HG03378 (cell line): ENCODE measurements around the gene DCP1B.
A peak's percentile ranks its signal among the peaks of the same experiment; 100 is the strongest.

ENCODE experiments used
- ATAC-seq: cut with Tn5 transposase; IDR thresholded peaks from one replicate; pipeline ENCODE4 v1.9.1; 2021; ENCODE audit warnings: mild to moderate bottlenecking, moderate library complexity; ENCODE audit not compliant: unreplicated experiment

Gene DCP1B

DNA sequence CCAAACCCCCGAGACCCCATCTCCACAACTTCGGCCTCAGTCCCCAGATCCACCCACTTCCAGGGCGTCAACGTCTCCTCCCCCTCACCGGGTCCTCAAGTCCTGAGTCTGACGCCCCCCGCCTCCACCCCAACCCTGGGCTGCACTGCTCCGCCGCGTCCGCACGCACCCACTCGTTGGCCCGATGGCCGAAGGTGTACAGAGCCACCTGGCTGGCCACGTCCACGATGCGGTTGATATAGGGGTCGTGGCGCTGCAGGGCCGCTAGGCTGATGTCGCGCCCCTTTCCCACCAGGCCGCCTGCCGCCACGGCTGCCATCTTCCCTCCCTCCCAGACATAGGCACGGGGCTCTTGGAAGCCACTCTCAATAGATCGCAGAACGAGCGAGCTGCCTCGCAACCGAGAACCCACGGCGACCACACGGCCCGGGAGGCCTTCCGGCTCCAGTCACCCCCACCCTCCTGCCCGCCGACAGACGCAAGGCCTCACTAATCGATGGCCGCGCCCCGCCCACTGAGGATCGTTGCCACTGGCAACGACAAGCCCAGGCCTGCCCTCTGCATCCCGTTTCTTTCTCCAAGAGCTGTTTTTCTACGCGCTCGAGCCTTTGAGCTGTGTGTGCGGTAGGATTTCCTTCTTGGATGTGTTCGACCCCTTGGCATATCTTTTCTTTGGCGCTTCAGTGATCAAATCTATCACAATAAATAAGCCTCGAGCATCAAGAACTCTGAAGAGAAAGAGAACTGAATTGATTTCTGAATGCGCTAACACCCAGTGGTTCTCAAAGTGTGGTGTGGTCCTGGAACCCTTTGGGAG, at the start of gene DCP1B:
TSS of gene DCP1B (minus strand) at position 345 of the 817 bp plus-strand sequence. CDS start at position 319, 26 bp downstream.
- peak; percentile 90 for ATAC-seq

DNA sequence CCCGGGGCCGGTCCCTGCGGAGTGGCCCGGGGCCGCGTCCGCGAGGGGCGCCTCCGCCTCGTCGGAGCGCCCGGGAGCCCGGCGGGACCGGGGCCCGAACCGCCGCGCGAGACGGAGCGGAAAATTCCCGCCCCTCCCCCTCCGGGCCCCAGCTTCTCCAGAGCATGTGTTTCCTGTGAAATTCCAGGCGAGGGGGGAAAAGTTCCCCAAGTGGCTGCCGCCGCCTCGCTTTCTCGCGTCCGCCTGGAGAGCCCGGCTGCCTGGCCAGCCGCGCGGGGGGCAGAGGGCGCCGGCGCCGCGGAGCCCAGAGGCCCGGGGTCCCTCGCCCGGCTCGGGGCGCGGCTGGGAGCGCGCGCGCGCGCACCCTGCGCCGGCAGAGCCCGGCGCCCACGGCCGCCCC, 49.4 kb upstream of the DCP1B start:
- no peak for ATAC-seq

- no peak for ATAC-seq
Measured at GRCh38 chr12:2052826-2053678, 48.8 kb upstream of the DCP1B start, which contains the start of gene CACNA1C. Gene CACNA1C (plus strand): TSS chr12:2052987. CDS start chr12:2053563, 576 bp downstream.

GRCh38 chr12:2051700-2052621, 47.7 kb upstream of the DCP1B start:
- ATAC-seq: no peak

DNA sequence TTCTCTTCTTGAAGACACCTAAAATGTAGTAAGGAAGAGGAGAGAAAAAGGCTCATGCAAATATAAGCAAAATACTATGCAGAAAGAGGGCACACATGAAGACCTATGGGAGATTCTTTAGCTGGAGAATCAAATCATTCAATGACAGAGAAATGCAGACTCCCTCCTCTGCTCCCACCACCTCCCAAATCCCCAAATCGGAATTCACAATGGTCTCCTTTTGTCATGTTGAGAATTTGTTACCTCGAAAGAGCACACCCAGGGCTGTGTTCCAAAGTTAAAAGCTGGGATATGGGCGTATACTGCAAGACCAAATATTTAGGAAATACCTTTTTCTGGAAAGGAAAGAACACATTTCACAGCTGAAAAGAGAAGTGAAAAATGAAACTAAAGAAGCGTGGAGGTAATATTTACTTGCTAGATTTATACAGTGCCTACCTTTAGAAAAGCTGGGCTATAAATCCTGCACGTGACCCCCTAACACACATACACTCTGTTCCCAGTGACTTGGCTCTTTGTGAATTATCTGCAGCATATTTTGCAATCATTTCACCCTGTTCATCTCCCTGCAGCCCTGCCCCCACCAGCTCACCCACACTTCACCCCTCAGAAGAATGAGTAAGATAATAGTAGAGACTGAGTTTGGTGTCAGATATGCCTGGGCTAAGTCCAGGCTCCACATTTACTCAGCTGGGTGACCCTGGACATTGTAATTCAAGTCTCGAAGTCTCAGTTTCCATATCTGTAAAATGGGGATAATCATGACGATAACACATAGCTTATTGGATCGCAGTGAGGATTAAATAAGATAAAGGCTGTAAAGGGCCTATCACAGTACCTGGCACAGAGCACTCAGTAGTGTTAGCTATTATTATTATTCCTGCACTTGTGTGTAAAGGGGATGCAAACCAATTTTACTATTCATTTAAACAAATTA, 45.6 kb upstream of the DCP1B start:
- no peak for ATAC-seq

GRCh38 chr12:2047752-2048151, 43.5 kb upstream of the DCP1B start:
- ATAC-seq: no peak

DNA sequence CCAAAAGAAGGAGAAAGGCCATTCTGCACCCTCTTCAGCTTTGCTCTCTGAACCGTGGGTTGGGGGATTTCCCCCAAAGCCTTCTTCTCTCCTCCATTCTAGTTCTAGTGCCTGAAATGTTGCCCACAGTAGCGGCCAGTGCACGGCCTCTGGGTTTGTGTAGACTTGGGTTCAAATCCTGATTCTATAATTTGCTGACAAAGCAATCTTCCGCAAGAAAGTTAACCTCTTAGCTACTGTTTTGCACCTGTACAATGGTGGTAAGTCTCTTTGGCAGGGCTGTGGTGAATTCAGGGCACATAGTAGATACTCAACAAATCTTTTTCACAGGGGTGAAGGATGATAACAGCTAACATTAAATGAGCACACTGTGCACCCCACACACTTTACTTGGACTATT, 42.7 kb upstream of the DCP1B start:
- no peak for ATAC-seq

DNA sequence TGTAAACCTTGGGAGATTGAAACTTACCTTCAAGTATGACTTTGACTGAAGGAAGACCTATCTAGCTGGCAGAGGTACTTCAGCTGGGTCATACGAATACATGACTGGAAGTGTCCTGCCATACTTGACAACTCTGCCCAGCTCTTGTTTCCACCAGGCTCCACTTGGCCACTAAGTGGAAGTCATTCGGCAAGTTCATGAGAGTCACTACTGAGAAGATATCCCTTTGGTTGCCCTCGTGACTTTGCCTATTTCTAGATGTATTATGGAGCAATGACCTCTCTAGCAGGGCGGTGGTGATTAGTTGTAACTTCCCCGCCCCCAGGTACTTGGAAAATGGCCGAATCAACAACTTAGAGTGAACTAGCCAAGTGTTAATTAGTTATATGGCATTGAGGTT, 39.9 kb upstream of the DCP1B start:
- no peak for ATAC-seq

- ATAC-seq: no peak
Measured at GRCh38 chr12:2043054-2043453, 38.8 kb upstream of the DCP1B start.

GRCh38 chr12:2039034-2039433, 34.8 kb upstream of the DCP1B start:
- ATAC-seq: no peak

DNA sequence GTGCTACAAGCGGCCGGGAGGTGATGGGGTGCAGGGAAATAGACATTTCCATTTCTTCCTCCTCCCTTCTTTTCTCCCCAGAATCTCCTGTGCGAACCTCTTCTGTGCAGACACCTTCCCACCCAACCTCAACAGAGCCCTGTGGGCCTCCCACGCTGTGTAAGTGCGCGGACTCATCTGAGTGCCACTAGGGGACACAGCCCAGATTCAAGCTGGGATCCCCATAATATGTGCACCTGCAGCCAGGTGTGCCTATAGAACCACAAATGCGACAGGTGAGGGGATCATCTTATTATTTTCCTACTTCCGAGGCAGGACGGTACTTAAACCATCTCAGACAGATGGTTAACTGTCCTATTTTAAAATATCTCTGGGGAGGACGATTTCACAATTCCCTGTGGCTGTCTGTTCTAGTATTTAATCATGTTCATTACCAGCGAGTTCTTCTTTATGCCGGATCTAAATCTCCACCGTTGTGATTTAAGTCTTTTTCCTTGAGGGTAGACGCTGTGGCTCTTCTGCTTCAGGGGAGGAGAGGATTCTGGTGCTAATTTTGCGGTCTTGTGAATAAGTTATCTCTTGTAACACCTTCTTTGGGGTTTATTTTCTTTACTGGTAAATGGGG, 31.3 kb upstream of the DCP1B start:
- no peak for ATAC-seq

DNA sequence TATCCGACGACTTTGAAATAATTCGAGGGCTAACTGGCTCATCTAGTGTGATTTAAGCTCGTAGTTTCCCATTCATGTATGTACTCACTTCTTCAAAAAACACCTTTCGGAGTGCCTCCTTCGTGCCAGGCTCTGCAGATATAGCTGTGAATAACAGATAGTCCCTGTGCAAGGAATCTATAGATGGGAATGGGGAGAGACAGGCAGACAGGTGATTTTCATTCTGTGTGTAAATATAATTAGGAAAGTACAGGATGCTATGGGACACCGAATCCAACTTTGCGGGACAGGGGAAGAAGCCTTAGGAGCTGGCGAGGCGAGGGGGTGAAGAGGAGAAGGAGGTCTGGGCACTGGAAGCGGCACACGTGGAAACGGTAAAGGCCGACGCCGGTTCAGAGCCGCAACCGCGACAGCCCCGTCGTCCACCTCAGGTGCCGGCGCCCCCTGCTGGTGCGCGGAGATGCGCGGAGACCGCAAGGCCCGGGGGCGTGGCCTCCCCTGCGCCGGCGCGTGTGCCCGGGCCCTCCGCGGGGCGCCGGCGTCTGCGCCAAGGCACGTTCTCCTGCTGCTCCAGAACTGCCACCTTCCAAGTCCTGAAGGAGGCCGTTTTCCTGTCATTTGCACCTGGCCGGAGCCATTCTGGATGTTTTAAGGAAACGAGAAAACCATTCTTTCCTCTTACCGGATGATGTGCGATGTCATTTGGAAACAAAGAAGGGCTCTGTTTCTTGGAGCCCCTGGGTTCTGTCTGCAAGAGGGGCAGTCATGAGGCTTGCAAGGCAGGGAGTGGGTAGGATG, 30.6 kb upstream of the DCP1B start:
- ATAC-seq: no peak

- ATAC-seq: no peak
Measured at GRCh38 chr12:2032506-2032905, 28.2 kb upstream of the DCP1B start.

DNA sequence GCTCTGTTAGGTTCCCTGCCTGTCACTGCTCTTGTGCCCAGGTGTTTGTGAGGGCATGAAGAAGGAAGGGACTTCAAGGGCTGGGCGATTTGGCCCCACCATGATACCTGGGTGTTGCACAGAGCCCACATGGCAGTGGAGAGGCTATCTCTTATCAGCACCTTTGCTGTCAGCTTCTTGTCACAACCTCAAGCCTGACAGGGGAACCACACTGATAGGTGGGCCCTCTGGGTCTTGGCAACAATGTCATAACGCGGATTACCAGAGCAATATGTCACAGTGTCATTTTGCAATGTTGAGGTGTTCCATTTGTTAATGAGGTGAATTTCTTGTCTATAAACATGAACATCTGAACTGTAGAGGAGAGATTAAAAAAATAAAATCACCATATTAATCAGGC, 25.6 kb upstream of the DCP1B start:
- no peak for ATAC-seq

GRCh38 chr12:2027351-2027750, 23.1 kb upstream of the DCP1B start:
- no peak for ATAC-seq

DNA sequence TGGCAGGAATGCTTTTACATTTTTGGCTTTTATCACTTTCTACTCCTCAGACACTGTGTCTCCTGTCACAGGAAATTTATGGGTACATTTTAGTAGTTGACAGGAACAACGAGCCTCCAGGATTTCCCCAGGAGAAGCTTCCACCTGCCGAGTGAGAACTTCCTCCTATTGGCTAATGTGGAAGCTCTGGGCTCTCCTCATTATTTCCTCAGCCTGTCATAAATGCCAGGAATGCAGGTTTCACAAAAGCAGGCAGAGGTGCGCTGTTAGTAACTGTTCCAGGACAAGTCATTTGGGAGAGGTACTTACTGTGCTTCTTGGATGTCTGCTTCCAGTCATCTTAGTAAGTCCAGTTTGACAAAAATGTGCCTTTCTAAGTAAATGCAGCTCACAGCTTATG, 19.1 kb upstream of the DCP1B start:
- ATAC-seq: no peak

DNA sequence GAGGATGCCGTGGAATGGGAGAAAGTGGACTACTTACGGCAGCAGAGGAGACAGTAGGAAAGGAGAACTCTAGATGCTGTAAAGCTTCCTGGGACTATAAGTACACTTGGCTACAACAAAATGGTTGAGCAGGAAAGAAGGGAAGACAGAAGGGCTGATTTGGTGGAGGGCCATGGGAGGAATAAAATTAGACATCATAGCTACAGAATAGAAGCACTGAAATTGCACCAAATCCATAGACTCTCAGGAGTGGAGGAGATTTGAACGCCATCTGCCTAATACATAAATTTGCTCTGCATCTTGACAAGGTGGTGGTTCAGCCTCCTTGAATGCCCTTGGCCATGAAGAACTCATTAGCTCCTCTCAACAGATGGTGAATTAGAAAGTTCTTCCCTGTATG, 16.3 kb upstream of the DCP1B start:
- ATAC-seq: no peak

DNA sequence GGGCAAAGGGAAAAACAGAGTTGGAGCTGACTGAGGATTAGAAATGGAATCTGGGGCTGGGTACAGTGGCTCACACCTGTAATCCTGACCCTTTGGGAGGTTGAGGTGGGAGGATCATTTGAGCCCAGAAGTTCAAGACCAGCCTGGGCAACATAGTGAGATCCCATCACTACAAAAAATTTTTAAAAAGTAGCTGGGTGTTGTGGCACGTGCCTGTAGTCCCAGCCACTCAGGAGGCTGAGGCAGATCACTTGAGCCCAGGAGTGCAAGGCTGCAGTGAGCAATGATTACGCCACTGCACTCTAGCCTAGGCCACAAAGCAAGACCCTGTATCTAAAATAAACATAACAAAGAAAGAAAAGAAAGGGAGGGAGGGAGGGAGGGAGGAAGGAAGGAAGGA, 14.9 kb upstream of the DCP1B start:
- no peak for ATAC-seq

GRCh38 chr12:2018391-2018790, 14.1 kb upstream of the DCP1B start:
- ATAC-seq: no peak
